ENCODE measurements around the gene ARL6IP4.
A peak's percentile ranks its signal among the peaks of the same experiment; 100 is the strongest.

The ARL6IP4 gene

GRCh38 chr12:122994781-122995502, 14.5 kb downstream of the ARL6IP4 start:
- TF ChIP-seq CTCF (IDR thresholded peaks at IDR 0.05) = no peak
- no peaks in the 10 kb centered on the region for H3K9me3 Mint-ChIP-seq
- peaks cover 25% of the 10 kb centered on the region for H3K4me1 Mint-ChIP-seq

GRCh38 chr12:122995503-122996187, 15.2 kb downstream of the ARL6IP4 start:
- peak; percentile 33 for DNase-seq
- peaks cover 32% of the 10 kb centered on the region for H3K4me1 Mint-ChIP-seq
- H3K4me3 Mint-ChIP-seq = no peak overlapping the region
- no peaks in the 10 kb centered on the region for H3K27me3 Mint-ChIP-seq (ENCODE audit: low read depth, poor library complexity)
- no peaks in the 10 kb centered on the region for H3K36me3 Mint-ChIP-seq (ENCODE audit: low read depth)
- H3K9me3 Mint-ChIP-seq = no peaks in the 10 kb centered on the region
- H3K27ac Mint-ChIP-seq = no peak overlapping the region
- TF ChIP-seq CTCF (IDR thresholded peaks at IDR 0.05) = no peak

More at GRCh38 chr12:122994781-122995502, 14.5 kb downstream of the ARL6IP4 start:
- Mint-ChIP-seq H3K4me3 (no peak overlapping the region), H3K27ac (no peak overlapping the region), H3K36me3 (ENCODE audit: low read depth) (no peaks in the 10 kb centered on the region), H3K27me3 (ENCODE audit: low read depth, poor library complexity) (no peaks in the 10 kb centered on the region)
- DNase-seq = no peak

GRCh38 chr12:122996188-122996601, 15.7 kb downstream of the ARL6IP4 start:
- no peaks in the 10 kb centered on the region for H3K36me3 Mint-ChIP-seq (ENCODE audit: low read depth)
- no peak overlapping the region for H3K4me3 Mint-ChIP-seq
- DNase-seq = no peak
- peaks cover 38% of the 10 kb centered on the region for H3K4me1 Mint-ChIP-seq
- H3K9me3 Mint-ChIP-seq = no peaks in the 10 kb centered on the region
- TF ChIP-seq CTCF (IDR thresholded peaks at IDR 0.05) = no peak
- H3K27ac Mint-ChIP-seq = no peak overlapping the region
- H3K27me3 Mint-ChIP-seq (ENCODE audit: low read depth, poor library complexity) = no peaks in the 10 kb centered on the region

GRCh38 chr12:122996621-122997342, 16.3 kb downstream of the ARL6IP4 start:
- H3K4me1 Mint-ChIP-seq = peaks cover 40% of the 10 kb centered on the region
- H3K27ac Mint-ChIP-seq = no peak overlapping the region
- no peak overlapping the region for H3K4me3 Mint-ChIP-seq
- no peak for TF ChIP-seq CTCF (IDR thresholded peaks at IDR 0.05)
- H3K27me3 Mint-ChIP-seq (ENCODE audit: low read depth, poor library complexity) = no peaks in the 10 kb centered on the region
- no peaks in the 10 kb centered on the region for H3K9me3 Mint-ChIP-seq
- H3K36me3 Mint-ChIP-seq (ENCODE audit: low read depth) = no peaks in the 10 kb centered on the region
- no peak for DNase-seq

GRCh38 chr12:122997343-122998250, 17.1 kb downstream of the ARL6IP4 start:
- H3K4me1 Mint-ChIP-seq = peaks cover 40% of the 10 kb centered on the region
- H3K36me3 Mint-ChIP-seq (ENCODE audit: low read depth) = no peaks in the 10 kb centered on the region
- no peak for DNase-seq
- H3K9me3 Mint-ChIP-seq = no peaks in the 10 kb centered on the region
- H3K4me3 Mint-ChIP-seq = no peak overlapping the region
- H3K27ac Mint-ChIP-seq = no peak overlapping the region
- no peaks in the 10 kb centered on the region for H3K27me3 Mint-ChIP-seq (ENCODE audit: low read depth, poor library complexity)
- no peak for TF ChIP-seq CTCF (IDR thresholded peaks at IDR 0.05)
